Smooth muscle cell of the brain vasculature (primary cell): ENCODE data around the gene THG1L.
A peak's percentile ranks its signal among the peaks of the same experiment; 100 is the strongest.
"Not testable (repeated sequence)": the region's sequence is repeated elsewhere in the genome, so short reads cannot be mapped to it uniquely, and the experiment has no call there.

Source experiments
- DNase-seq: peaks from one replicate; pipeline ENCODE4 v3.0.0-alpha.2; 2012; ENCODE audit warnings: low read depth, low spot score

Gene THG1L

GRCh38 chr5:157727858-157728257 is 3.4 kb upstream of the THG1L start:
- not testable (repeated sequence) for DNase-seq

DNA sequence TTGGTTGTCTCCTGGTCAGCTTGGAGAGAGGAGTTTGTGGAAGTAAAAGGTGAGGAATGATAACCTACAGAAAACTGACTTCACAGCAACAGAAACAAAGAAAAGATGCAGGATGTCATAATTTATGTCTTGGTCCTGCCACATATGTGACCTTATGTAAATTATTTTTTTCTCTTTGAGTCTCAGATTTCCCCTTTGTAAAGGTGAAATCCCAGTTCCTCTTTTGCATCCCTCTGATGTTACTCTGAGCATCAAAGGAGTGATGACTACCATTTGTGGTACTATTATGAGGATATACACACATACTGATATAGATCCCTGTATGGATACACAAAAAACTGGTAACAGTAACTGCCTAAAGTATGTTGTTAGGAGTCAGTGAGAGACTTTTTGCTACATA is 1.4 kb upstream of the THG1L start:
- DNase-seq, result no peak

DNA sequence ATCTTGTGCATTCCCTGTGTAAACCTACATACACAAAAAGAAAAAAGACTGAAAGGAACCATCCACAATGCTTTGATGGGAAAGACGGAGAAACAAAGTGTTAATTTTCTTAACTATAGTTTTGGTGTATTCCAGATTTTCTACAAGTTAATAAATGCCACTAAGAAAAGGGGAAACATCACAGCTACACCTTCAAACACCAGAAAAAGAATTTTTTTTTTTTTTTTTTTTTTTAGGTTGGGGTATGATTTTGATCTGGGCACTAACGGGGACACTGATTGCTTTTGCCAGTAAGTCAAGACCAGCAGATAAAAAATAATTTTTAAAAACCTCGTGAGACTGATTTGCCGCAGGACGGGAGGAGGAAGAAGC is 334 bp upstream of the THG1L start:
- DNase-seq, result no peak

GRCh38 chr5:157732130-157732514 is 902 bp downstream of the THG1L start:
- DNase-seq, result no peak

GRCh38 chr5:157732596-157733262 is 1.5 kb downstream of the THG1L start:
- DNase-seq, result no peak

DNA sequence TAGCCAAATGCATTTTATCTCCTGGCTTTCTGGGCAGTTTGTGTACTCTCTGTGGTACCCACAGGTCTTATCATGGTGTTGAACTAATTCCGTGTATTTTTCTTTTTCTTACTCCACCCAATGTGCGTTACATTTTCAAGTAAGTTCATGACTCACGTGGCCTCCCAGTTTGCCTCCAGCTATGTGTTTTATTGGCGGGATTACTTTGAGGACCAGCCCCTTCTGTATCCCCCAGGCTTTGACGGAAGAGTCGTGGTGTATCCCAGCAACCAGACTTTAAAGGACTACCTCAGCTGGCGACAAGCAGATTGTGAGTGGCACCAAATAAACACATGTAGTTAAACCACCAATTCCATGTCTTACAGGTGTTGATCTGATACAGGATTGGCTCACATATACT is 3.2 kb downstream of the THG1L start:
- no peak for DNase-seq

DNA sequence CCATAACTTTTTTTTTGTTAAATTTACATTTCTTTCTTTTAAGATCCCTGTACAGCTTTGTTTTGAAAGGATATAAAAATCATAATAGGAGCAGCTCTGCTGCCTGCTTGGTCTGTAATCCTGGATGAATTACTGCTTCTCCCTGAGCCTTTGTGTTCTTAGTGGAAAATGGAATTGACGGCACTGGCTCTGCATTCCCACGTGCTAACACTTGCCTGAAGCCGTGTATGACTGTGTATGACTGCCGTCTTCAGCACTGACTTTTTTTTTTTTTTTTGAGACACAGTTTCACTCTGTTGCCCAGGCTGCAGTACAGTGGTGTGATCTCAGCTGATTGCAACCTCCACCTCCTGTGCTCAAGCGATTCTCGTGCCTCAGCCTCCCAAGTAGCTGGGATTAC is 4.8 kb downstream of the THG1L start:
- DNase-seq, result no peak

DNA sequence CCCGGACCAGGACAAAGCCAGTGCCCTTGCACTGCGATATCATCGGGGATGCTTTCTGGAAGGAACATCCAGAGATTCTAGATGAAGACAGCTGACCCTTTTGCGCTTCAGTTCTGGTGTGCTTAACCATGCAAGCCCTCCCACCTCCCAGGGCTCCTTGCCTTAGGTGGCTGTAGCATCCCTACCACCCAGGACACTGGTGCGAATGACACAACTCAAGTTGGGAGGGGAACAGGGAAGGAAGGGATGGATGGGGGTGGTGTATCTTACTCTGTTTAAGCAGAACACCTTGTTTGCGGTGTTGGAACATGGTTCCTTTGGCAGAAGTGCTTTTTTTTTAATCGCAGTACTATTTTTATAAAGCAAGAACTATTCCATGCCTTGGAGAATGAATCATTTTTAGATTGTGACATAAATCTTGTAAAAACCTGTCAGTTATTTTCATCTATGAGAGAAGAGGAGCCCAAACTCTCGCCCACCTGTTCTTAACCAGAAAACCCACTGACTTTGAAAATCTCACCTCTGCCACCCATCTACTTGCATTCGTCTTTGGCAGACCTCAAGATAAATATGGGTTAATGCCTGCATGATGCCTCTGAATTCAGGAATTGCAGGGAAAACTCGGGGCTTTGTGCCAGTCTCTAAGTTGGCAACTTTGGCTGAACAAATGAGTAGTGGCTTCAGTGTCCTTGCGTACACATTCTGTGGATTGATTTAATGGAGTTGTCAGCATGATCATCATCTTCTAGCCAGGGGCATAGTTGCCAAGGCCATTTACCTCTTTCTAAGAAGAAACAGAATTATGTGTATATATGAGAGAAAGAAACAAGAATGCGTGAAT is 8.4 kb downstream of the THG1L start:
- no peak for DNase-seq

GRCh38 chr5:157740229-157740610 is 9.0 kb downstream of the THG1L start:
- no peak for DNase-seq

DNA sequence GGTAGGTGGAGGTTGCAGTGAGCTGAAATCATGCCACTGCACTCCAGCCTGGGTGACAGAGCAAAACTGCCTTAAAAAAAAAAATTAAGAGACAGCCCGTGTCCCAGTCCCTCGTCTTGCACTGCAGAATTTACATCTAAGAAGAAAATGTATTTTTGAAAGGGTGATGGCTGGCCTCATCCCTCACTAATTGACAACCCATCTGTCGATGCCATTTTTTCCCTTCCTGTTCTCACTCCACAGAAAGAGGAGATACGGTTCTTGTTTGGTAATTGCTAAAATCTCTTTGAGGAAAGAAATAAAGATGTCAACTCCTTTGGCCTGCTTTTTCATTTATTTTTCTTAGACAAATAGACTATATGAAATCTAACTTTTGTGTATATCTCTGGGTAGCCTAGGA is 9.9 kb downstream of the THG1L start:
- DNase-seq, result no peak

- DNase-seq, result peak; percentile 45
These were observed 12.2 kb downstream of the THG1L start, which contains the start of gene LSM11 for GRCh38 chr5:157743163-157744050. Gene LSM11 (plus strand): TSS chr5:157743712. CDS start chr5:157743751, 39 bp downstream.

GRCh38 chr5:157744051-157745011 is 13.1 kb downstream of the THG1L start:
- DNase-seq, result no peak

- no peak for DNase-seq
These were observed 13.8 kb downstream of the THG1L start for GRCh38 chr5:157745041-157745456.

DNA sequence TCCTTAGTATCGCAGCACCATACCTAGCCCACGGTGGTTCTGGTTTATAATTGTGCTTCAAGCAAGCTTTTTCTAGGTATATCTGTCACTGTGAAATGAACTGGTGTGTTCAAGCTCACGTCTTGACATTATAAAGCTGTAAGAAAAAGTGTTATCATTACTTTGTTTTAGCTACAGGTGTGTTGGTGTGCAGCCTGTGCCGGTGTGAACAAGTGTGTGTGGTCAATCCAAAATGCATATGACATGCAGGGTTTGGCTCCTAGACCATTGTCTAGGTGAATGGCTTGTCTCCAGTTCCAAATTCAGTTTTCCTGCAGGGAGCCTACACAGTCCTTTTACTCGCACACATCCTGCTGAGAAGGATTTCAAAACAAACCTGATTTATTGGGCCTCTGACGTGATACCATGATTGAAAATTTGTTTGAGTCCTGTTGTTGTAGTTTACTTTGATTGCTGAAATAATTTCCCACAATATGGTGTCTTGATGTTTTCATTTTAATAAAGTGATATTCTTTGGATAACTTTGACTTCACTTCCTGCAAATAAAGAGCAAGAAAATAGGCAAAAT is 16.0 kb downstream of the THG1L start:
- no peak for DNase-seq

- no peak for DNase-seq
These were observed 16.8 kb downstream of the THG1L start for GRCh38 chr5:157747766-157748700.

DNA sequence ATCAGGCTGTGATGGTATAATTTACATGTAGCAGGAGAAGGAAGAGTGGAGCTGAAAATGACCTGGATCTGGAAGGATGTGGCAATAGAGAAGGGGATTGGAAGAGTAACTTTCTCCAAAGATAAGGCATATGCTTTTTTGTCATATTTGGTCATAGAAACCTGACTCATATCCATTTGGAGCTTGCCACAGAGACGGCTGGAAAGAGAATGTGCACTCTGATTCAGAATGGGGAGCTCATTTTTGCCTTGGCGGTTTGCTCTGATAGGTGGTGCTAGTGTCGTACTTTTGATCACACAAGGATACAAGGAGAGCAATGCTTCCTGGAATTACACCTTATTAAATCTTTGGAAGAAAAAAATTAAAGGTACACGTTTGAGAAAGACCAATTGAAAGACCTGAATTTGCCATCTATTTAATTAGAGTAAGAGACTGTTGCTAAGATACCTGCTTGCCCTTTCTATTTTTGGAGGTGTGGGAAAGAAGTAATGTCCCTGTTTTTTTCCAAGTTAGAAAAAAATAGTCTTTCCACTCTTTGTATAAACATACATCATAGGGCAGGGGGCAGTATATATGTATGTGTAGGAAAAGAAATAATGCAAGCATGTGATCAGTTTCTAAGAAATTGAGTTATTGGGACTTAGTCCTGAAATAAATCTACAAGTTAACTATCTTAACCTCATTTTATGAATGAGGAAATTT is 17.7 kb downstream of the THG1L start:
- DNase-seq, result no peak

DNA sequence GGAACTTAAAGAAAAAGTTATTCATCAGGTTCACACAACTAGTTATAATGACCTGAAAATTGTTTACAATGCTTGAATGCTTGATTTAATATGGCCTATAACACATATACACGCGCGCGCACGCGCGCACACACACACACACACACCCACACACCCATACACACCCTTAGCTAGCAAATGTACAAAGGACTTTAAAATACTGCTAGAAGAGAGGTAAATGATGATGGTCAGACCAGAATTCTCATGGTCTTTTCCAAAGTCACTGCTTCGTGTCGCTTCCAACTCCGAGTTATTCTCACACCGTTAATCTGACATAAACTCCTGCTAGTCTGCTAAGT is 18.2 kb downstream of the THG1L start:
- no peak for DNase-seq

GRCh38 chr5:157750320-157750719 is 19.1 kb downstream of the THG1L start:
- DNase-seq, result no peak

GRCh38 chr5:157756122-157756521 is 24.9 kb downstream of the THG1L start:
- no peak for DNase-seq
